ENCODE results near the gene OPN5.

DNA sequence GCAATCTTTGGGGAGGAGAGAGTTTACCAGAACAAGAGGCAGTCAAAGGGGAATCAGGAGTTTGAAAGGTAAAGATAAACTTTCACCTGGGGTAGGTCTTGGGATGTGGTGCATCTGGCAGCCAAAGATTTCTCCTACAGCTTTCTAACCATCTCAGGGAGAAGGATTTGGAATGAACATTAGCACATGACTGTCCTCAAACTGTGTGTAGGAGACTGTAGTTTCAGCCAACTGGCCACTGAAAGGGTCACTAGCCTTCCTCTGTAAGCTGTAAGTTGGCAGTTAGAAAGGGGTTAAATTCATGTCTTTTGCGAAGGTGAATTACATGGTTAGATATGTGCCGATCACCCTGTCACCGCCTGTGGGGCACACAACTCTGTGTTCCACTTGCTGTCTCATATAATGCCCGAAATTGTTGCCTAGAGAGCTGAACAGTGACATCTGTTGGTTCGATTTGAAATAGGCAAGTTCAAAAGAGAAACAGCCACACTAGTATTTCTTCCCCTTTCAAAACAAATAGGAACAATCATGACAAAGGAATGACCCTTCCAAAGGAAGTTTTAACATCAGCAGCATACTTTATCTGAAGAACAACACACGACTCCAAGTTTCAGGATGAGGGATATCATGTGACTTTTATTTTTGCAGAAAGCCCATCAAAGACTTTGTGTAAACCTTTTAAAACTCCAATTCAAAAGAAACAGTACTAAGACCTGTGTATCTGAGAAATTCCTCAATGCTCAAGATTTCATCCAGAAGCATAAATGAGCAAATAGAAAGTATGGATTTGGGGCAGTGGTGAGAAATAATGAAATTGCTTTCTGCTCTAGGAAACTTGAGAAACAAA, 1.1 kb upstream of the OPN5 start:
- TF ChIP-seq POLR2AphosphoS5 (IDR thresholded peaks at IDR 0.05) (no peak), CTCF (IDR thresholded peaks at IDR 0.05) (peak; percentile 58 to 71 (median 63)), EP300 (IDR thresholded peaks at IDR 0.05; ENCODE audit: low read depth) (no peak)

Measured in transverse colon (tissue), 4 donors.